Suprapubic skin (tissue), 4 donors: ENCODE results near the gene RASD2. TPM values are rescaled to one million over a fixed set of nuclear protein-coding genes. Genes with fewer than 3 reads are reported as not detected.

Source experiments
- DNase-seq, 2 donors: peaks; one replicate each; pipeline ENCODE4 v3.0.0-alpha.2; 2019; ENCODE audit warnings: low spot score in 2 of 2
- H3K27ac ChIP-seq: fragments of 200-600 bp; sonication (generic); one replicate; pipeline ENCODE4 v1.5.1; 2019
- H3K27me3 ChIP-seq: fragments of 200-600 bp; sonication (generic); one replicate; pipeline ENCODE4 v1.5.1; 2019
- H3K36me3 ChIP-seq: fragments of 200-600 bp; sonication (generic); one replicate; pipeline ENCODE4 v1.5.1; 2019
- H3K4me1 ChIP-seq: fragments of 200-600 bp; sonication (generic); one replicate; pipeline ENCODE4 v1.5.1; 2019
- H3K4me3 ChIP-seq: fragments of 200-600 bp; sonication (generic); one replicate; pipeline ENCODE4 v1.5.1; 2019; ENCODE audit warnings: mild to moderate bottlenecking
- H3K9me3 ChIP-seq: fragments of 200-600 bp; sonication (generic); one replicate; pipeline ENCODE4 v1.5.1; 2019
- EP300 ChIP-seq: sonication (generic); formaldehyde crosslinking; IDR thresholded peaks from one replicate; pipeline ENCODE4 v1.6.1; 2017; ENCODE audit warnings: antibody characterized with exemption
- POLR2A ChIP-seq, 2 donors: fragments of 450-650 bp; IDR thresholded peaks; one replicate each; pipeline ENCODE4 v1.6.1; 2017; ENCODE audit warnings: antibody characterized with exemption in 2 of 2, mild to moderate bottlenecking in 2 of 2, moderate library complexity in 2 of 2
- POLR2AphosphoS5 ChIP-seq, 3 donors: sonication (generic); formaldehyde crosslinking; IDR thresholded peaks; one replicate each; pipeline ENCODE4 v1.6.1; 2017; ENCODE audit warnings: antibody characterized with exemption in 3 of 3
- WGBS: methylation state at CpG from one replicate; pipeline ENCODE4 v1.1.5; 2018; 5-methylcytosine and 5-hydroxymethylcytosine counted together
- total RNA-seq, 4 donors: library from RNA; depleted of rRNA; stranded (reverse); fragments of >200 nt; gene quantifications; one replicate each; pipeline ENCODE4 v1.1.0, GENCODE V29; 2016
- TF ChIP-seq, protein P1 (sequence below), 2 donors: fragments of 200-600 bp in 1 of 2; fragments of 450-650 bp in 1 of 2; sonication (generic) in 1 of 2; IDR thresholded peaks; one replicate each; pipeline ENCODE4 v1.5.1; 2016 to 2019; ENCODE audit warnings: antibody characterized with exemption in 2 of 2, mild to moderate bottlenecking in 1 of 2, moderate library complexity in 1 of 2

The RASD2 gene
- total RNA-seq, 4 donors from 2014 or later = 0.89 to 1.7 (median 1.2) TPM

GRCh38 chr22:35521358-35522224 is 19.0 kb upstream of the RASD2 start:
- no peak for TF ChIP-seq POLR2A (IDR thresholded peaks at IDR 0.05)
- TF ChIP-seq, protein P1, sequence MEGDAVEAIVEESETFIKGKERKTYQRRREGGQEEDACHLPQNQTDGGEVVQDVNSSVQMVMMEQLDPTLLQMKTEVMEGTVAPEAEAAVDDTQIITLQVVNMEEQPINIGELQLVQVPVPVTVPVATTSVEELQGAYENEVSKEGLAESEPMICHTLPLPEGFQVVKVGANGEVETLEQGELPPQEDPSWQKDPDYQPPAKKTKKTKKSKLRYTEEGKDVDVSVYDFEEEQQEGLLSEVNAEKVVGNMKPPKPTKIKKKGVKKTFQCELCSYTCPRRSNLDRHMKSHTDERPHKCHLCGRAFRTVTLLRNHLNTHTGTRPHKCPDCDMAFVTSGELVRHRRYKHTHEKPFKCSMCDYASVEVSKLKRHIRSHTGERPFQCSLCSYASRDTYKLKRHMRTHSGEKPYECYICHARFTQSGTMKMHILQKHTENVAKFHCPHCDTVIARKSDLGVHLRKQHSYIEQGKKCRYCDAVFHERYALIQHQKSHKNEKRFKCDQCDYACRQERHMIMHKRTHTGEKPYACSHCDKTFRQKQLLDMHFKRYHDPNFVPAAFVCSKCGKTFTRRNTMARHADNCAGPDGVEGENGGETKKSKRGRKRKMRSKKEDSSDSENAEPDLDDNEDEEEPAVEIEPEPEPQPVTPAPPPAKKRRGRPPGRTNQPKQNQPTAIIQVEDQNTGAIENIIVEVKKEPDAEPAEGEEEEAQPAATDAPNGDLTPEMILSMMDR (IDR thresholded peaks at IDR 0.05) = no peak
- TF ChIP-seq EP300 = no peak
- no peak for TF ChIP-seq POLR2AphosphoS5 (IDR thresholded peaks at IDR 0.05)
- H3K27ac ChIP-seq = no peak overlapping the region
- H3K4me3 ChIP-seq = no peak overlapping the region
- no peak for DNase-seq
- 55% methylated on average over 16 of the region's 16 CpGs for WGBS
- H3K4me1 ChIP-seq = peaks cover 26% of the 10 kb centered on the region
- peaks cover 56% of the 10 kb centered on the region for H3K27me3 ChIP-seq
- H3K9me3 ChIP-seq = no peaks in the 10 kb centered on the region
- H3K36me3 ChIP-seq = no peaks in the 10 kb centered on the region

- peaks cover 47% of the 10 kb centered on the region for H3K27me3 ChIP-seq
- H3K4me3 ChIP-seq = no peak overlapping the region
- TF ChIP-seq, protein P1 (IDR thresholded peaks at IDR 0.05) = no peak
- TF ChIP-seq POLR2AphosphoS5 (IDR thresholded peaks at IDR 0.05) (no peak), EP300 (no peak), POLR2A (IDR thresholded peaks at IDR 0.05) (no peak)
- no peaks in the 10 kb centered on the region for H3K36me3 ChIP-seq
- H3K4me1 ChIP-seq = peaks cover 26% of the 10 kb centered on the region
- H3K9me3 ChIP-seq = no peaks in the 10 kb centered on the region
- no peak for DNase-seq
- 62% methylated on average over 12 of the region's 12 CpGs for WGBS
- H3K27ac ChIP-seq = no peak overlapping the region
Observed at GRCh38 chr22:35522225-35523149, 18.1 kb upstream of the RASD2 start.

DNA sequence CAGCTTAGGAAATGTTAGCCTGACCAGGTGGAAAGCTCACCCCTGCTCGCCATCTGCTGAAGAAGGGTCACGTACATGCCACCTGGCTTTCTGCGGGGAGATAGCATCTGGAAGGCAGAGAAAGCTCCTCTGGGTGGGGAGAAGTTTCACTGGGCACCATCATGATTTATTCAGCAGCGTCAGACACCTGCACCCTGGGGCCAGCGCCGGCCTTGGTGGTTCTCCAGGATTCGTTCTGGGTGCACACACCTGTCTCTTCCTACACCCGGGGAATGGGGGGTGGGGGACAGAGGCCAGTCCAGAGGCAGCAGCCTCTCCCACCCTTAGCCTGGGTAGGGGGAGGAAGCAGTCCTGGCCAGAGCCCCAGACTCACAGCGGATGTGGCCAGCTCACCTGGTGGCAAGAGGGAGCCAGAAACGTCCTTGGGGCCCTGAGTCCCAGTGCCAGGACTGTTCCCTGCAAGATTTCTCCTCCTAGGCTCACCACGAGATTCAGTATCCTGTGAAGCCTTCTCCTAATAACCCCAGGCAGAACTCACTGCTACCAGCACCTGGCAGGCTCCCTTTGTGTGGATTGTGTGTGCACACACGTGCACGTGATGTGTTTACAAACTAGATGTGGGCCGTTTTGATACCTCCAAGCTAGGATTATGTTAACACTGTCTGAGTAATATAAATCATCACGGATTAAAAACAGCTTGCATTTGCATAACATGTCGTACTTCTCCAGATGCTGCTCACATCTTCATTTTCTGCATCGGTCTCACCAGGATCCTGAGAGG is 17.3 kb upstream of the RASD2 start:
- Histone ChIP-seq H3K4me3 (no peak overlapping the region), H3K4me1 (peaks cover 26% of the 10 kb centered on the region), H3K27ac (no peak overlapping the region), H3K27me3 (peaks cover 39% of the 10 kb centered on the region), H3K9me3 (no peaks in the 10 kb centered on the region), H3K36me3 (no peaks in the 10 kb centered on the region)
- DNase-seq = no peak
- 38% methylated on average over 12 of the region's 17 CpGs for WGBS
- TF ChIP-seq, protein P1 (IDR thresholded peaks at IDR 0.05) = no peak
- no peak for TF ChIP-seq EP300
- no peak for TF ChIP-seq POLR2A (IDR thresholded peaks at IDR 0.05)
- no peak for TF ChIP-seq POLR2AphosphoS5 (IDR thresholded peaks at IDR 0.05)

GRCh38 chr22:35524966-35525686 is 15.5 kb upstream of the RASD2 start:
- Histone ChIP-seq H3K36me3 (no peaks in the 10 kb centered on the region), H3K4me1 (peaks cover 26% of the 10 kb centered on the region), H3K4me3 (no peak overlapping the region), H3K27ac (no peak overlapping the region), H3K9me3 (no peaks in the 10 kb centered on the region), H3K27me3 (peaks cover 22% of the 10 kb centered on the region)
- WGBS = 37% methylated on average over 12 of the region's 14 CpGs
- TF ChIP-seq POLR2AphosphoS5 (IDR thresholded peaks at IDR 0.05) (no peak), EP300 (no peak), POLR2A (IDR thresholded peaks at IDR 0.05) (no peak)
- TF ChIP-seq, protein P1 (IDR thresholded peaks at IDR 0.05) = no peak
- no peak for DNase-seq
